ENCODE results near the gene SRSF3. TPM values are rescaled to one million over a fixed set of nuclear protein-coding genes. Genes with fewer than 3 reads are reported as not detected.

Gene SRSF3
- total and polyA plus RNA-seq, 3 experiments from 2014 or later, result 370 to 579 (median 572) TPM

- H3K4me1 ChIP-seq (ENCODE audit: insufficient read depth, low read length), result no peaks in the 10 kb centered on the region
- H3K4me1 Mint-ChIP-seq, result no peaks in the 10 kb centered on the region
- H3K27me3 Mint-ChIP-seq, result no peaks in the 10 kb centered on the region
- H3K27ac Mint-ChIP-seq, result peak overlapping the region in 1 of 8 donors; percentile 13
- no peaks in the 10 kb centered on the region for H3K9me3 Mint-ChIP-seq
- no peaks in the 10 kb centered on the region for H3K9me3 ChIP-seq (ENCODE audit: low read length)
- H3K36me3 Mint-ChIP-seq, result no peaks in the 10 kb centered on the region
- no peak overlapping the region for H3K27ac ChIP-seq (ENCODE audit: low read depth, low read length)
- CTCF ChIA-PET, result no interaction called here
- no peak overlapping the region for H3K4me3 ChIP-seq (ENCODE audit: low read length)
- no peak overlapping the region for H3K4me3 Mint-ChIP-seq
- POLR2A ChIA-PET, result no interaction called here
- no peaks in the 10 kb centered on the region for H3K36me3 ChIP-seq (ENCODE audit: insufficient read depth, low read length)
- H3K27me3 ChIP-seq (ENCODE audit: insufficient read depth, low read length, poor library complexity, severe bottlenecking), result no peaks in the 10 kb centered on the region
- DNase-seq, result no peak
Measured at GRCh38 chr6:36639171-36639808, 45.1 kb downstream of the SRSF3 start.

GRCh38 chr6:36641543-36641942, 47.4 kb downstream of the SRSF3 start:
- Mint-ChIP-seq H3K27me3 (peaks cover 0 to 2% of the 10 kb centered on the region in 2 donors), H3K36me3 (no peaks in the 10 kb centered on the region), H3K27ac (no peak overlapping the region), H3K4me1 (no peaks in the 10 kb centered on the region), H3K4me3 (no peak overlapping the region), H3K9me3 (no peaks in the 10 kb centered on the region)
- Histone ChIP-seq H3K4me1 (ENCODE audit: insufficient read depth, low read length) (no peaks in the 10 kb centered on the region), H3K4me3 (ENCODE audit: low read length) (no peak overlapping the region), H3K36me3 (ENCODE audit: insufficient read depth, low read length) (no peaks in the 10 kb centered on the region), H3K27me3 (ENCODE audit: insufficient read depth, low read length, poor library complexity, severe bottlenecking) (no peaks in the 10 kb centered on the region), H3K27ac (ENCODE audit: low read depth, low read length) (no peak overlapping the region), H3K9me3 (ENCODE audit: low read length) (no peaks in the 10 kb centered on the region)
- CTCF ChIA-PET, result no interaction called here
- no peak for DNase-seq
- POLR2A ChIA-PET, result interaction anchor here (0.7 kb wide), 1 partner anchor 141 kb away, joined by 5 read pairs; no protein-coding TSS in a partner anchor

GRCh38 chr6:36642913-36643817, 49.0 kb downstream of the SRSF3 start:
- CTCF ChIA-PET, result interaction anchor here (1.1 kb wide), 1 partner anchor 12 kb away, joined by 3 read pairs; no protein-coding TSS in a partner anchor
- H3K4me3 ChIP-seq (ENCODE audit: low read length), result no peak overlapping the region
- peaks cover 3% of the 10 kb centered on the region in 2 donors for H3K27me3 Mint-ChIP-seq
- H3K27ac Mint-ChIP-seq, result no peak overlapping the region
- no peak overlapping the region for H3K27ac ChIP-seq (ENCODE audit: low read depth, low read length)
- no peaks in the 10 kb centered on the region for H3K27me3 ChIP-seq (ENCODE audit: insufficient read depth, low read length, poor library complexity, severe bottlenecking)
- no peaks in the 10 kb centered on the region for H3K4me1 Mint-ChIP-seq
- H3K36me3 Mint-ChIP-seq, result no peaks in the 10 kb centered on the region
- H3K9me3 Mint-ChIP-seq, result no peaks in the 10 kb centered on the region
- H3K4me3 Mint-ChIP-seq, result no peak overlapping the region
- POLR2A ChIA-PET, result no interaction called here
- no peaks in the 10 kb centered on the region for H3K9me3 ChIP-seq (ENCODE audit: low read length)
- no peaks in the 10 kb centered on the region for H3K36me3 ChIP-seq (ENCODE audit: insufficient read depth, low read length)
- DNase-seq, result no peak
- H3K4me1 ChIP-seq (ENCODE audit: insufficient read depth, low read length), result no peaks in the 10 kb centered on the region

- Histone ChIP-seq H3K4me3 (ENCODE audit: low read length) (no peak overlapping the region), H3K27ac (ENCODE audit: low read depth, low read length) (no peak overlapping the region), H3K27me3 (ENCODE audit: insufficient read depth, low read length, poor library complexity, severe bottlenecking) (no peaks in the 10 kb centered on the region), H3K36me3 (ENCODE audit: insufficient read depth, low read length) (no peaks in the 10 kb centered on the region), H3K9me3 (ENCODE audit: low read length) (no peaks in the 10 kb centered on the region), H3K4me1 (ENCODE audit: insufficient read depth, low read length) (no peaks in the 10 kb centered on the region)
- no peaks in the 10 kb centered on the region for H3K36me3 Mint-ChIP-seq
- POLR2A ChIA-PET, result no interaction called here
- no peak for DNase-seq
- H3K27ac Mint-ChIP-seq, result no peak overlapping the region
- H3K9me3 Mint-ChIP-seq, result no peaks in the 10 kb centered on the region
- H3K4me1 Mint-ChIP-seq, result no peaks in the 10 kb centered on the region
- H3K4me3 Mint-ChIP-seq, result no peak overlapping the region
- peaks cover 4 to 7% of the 10 kb centered on the region in 2 donors for H3K27me3 Mint-ChIP-seq
- CTCF ChIA-PET, result no interaction called here
Measured at GRCh38 chr6:36643977-36644376, 49.8 kb downstream of the SRSF3 start.

GRCh38 chr6:36649086-36649485, 54.9 kb downstream of the SRSF3 start:
- Mint-ChIP-seq H3K4me1 (no peaks in the 10 kb centered on the region), H3K36me3 (no peaks in the 10 kb centered on the region), H3K4me3 (no peak overlapping the region), H3K27me3 (peaks cover 9 to 20% of the 10 kb centered on the region in 2 donors), H3K9me3 (no peaks in the 10 kb centered on the region), H3K27ac (no peak overlapping the region)
- no peak overlapping the region for H3K27ac ChIP-seq (ENCODE audit: low read depth, low read length)
- CTCF ChIA-PET, result no interaction called here
- DNase-seq, result no peak
- no peaks in the 10 kb centered on the region for H3K4me1 ChIP-seq (ENCODE audit: insufficient read depth, low read length)
- no peaks in the 10 kb centered on the region for H3K27me3 ChIP-seq (ENCODE audit: insufficient read depth, low read length, poor library complexity, severe bottlenecking)
- no peak overlapping the region for H3K4me3 ChIP-seq (ENCODE audit: low read length)
- no peaks in the 10 kb centered on the region for H3K9me3 ChIP-seq (ENCODE audit: low read length)
- no peaks in the 10 kb centered on the region for H3K36me3 ChIP-seq (ENCODE audit: insufficient read depth, low read length)
- POLR2A ChIA-PET, result no interaction called here

- ChIA-PET CTCF (no interaction called here), POLR2A (no interaction called here)
- no peak overlapping the region for H3K27ac Mint-ChIP-seq
- no peaks in the 10 kb centered on the region for H3K9me3 Mint-ChIP-seq
- Histone ChIP-seq H3K27ac (ENCODE audit: low read depth, low read length) (no peak overlapping the region), H3K4me1 (ENCODE audit: insufficient read depth, low read length) (no peaks in the 10 kb centered on the region), H3K9me3 (ENCODE audit: low read length) (no peaks in the 10 kb centered on the region), H3K27me3 (ENCODE audit: insufficient read depth, low read length, poor library complexity, severe bottlenecking) (no peaks in the 10 kb centered on the region), H3K36me3 (ENCODE audit: insufficient read depth, low read length) (no peaks in the 10 kb centered on the region), H3K4me3 (ENCODE audit: low read length) (no peak overlapping the region)
- no peak overlapping the region for H3K4me3 Mint-ChIP-seq
- peaks cover 9 to 20% of the 10 kb centered on the region in 2 donors for H3K27me3 Mint-ChIP-seq
- DNase-seq, result no peak
- no peaks in the 10 kb centered on the region for H3K36me3 Mint-ChIP-seq
- H3K4me1 Mint-ChIP-seq, result no peaks in the 10 kb centered on the region
Measured at GRCh38 chr6:36649701-36650484, 55.7 kb downstream of the SRSF3 start.

GRCh38 chr6:36650848-36651478, 56.8 kb downstream of the SRSF3 start:
- Mint-ChIP-seq H3K36me3 (no peaks in the 10 kb centered on the region), H3K4me3 (no peak overlapping the region), H3K4me1 (no peaks in the 10 kb centered on the region), H3K27ac (no peak overlapping the region), H3K27me3 (peaks cover 9 to 31% of the 10 kb centered on the region in 2 donors), H3K9me3 (no peaks in the 10 kb centered on the region)
- no peaks in the 10 kb centered on the region for H3K36me3 ChIP-seq (ENCODE audit: insufficient read depth, low read length)
- no peaks in the 10 kb centered on the region for H3K4me1 ChIP-seq (ENCODE audit: insufficient read depth, low read length)
- CTCF ChIA-PET, result no interaction called here
- POLR2A ChIA-PET, result no interaction called here
- no peak overlapping the region for H3K4me3 ChIP-seq (ENCODE audit: low read length)
- H3K9me3 ChIP-seq (ENCODE audit: low read length), result no peaks in the 10 kb centered on the region
- H3K27me3 ChIP-seq (ENCODE audit: insufficient read depth, low read length, poor library complexity, severe bottlenecking), result peaks cover 3% of the 10 kb centered on the region
- DNase-seq, result no peak
- no peak overlapping the region for H3K27ac ChIP-seq (ENCODE audit: low read depth, low read length)

Data from CD8-positive, alpha-beta memory T cell (primary cell).